ENCODE measurements around the gene FRMD8.

FRMD8 gene

GRCh38 chr11:65454311-65454695 is 67.9 kb downstream of the FRMD8 start:
- Histone ChIP-seq H3K4me3 (ENCODE audit: low read depth, low read length, poor library complexity, severe bottlenecking) (peak overlapping the region; percentile 78), H3K4me2 (ENCODE audit: low read length) (peak overlapping the region; percentile 97), H3K9ac (ENCODE audit: low read length) (peak overlapping the region; percentile 79), H3K4me1 (ENCODE audit: insufficient read depth, low read length, severe bottlenecking) (peaks cover 39% of the 10 kb centered on the region), H3F3A (ENCODE audit: insufficient read depth, low read length) (no peaks in the 10 kb centered on the region), H3K27me3 (ENCODE audit: insufficient read depth, low read length) (no peaks in the 10 kb centered on the region), H4K20me1 (ENCODE audit: insufficient read depth, low read length) (no peaks in the 10 kb centered on the region), H3K79me2 (ENCODE audit: insufficient read depth, low read length) (peaks cover 8% of the 10 kb centered on the region), H3K9me2 (ENCODE audit: low read depth, low read length) (no peaks in the 10 kb centered on the region), H3K9me3 (ENCODE audit: low read length) (no peaks in the 10 kb centered on the region), H3K36me3 (ENCODE audit: insufficient read depth, low read length) (peaks cover 10% of the 10 kb centered on the region), H3K27ac (ENCODE audit: low read depth, low read length, poor library complexity, severe bottlenecking) (peak overlapping the region; percentile 73), H2AFZ (ENCODE audit: low read length) (no peak overlapping the region)
- TF ChIP-seq CTCF (IDR thresholded peaks at IDR 0.05; ENCODE audit: low read length) (no peak), EZH2 (IDR thresholded peaks at IDR 0.05; ENCODE audit: borderline replicate concordance, low read length) (no peak)

- peak overlapping the region; percentile 78 for H3K4me3 ChIP-seq (ENCODE audit: low read depth, low read length, poor library complexity, severe bottlenecking)
- peaks cover 39% of the 10 kb centered on the region for H3K4me1 ChIP-seq (ENCODE audit: insufficient read depth, low read length, severe bottlenecking)
- no peak overlapping the region for H2AFZ ChIP-seq (ENCODE audit: low read length)
- peak overlapping the region; percentile 92 for H3K27ac ChIP-seq (ENCODE audit: low read depth, low read length, poor library complexity, severe bottlenecking)
- no peaks in the 10 kb centered on the region for H3K27me3 ChIP-seq (ENCODE audit: insufficient read depth, low read length)
- H3F3A ChIP-seq (ENCODE audit: insufficient read depth, low read length): no peaks in the 10 kb centered on the region
- peaks cover 8% of the 10 kb centered on the region for H3K79me2 ChIP-seq (ENCODE audit: insufficient read depth, low read length)
- H4K20me1 ChIP-seq (ENCODE audit: insufficient read depth, low read length): no peaks in the 10 kb centered on the region
- H3K9me3 ChIP-seq (ENCODE audit: low read length): no peaks in the 10 kb centered on the region
- H3K4me2 ChIP-seq (ENCODE audit: low read length): peak overlapping the region; percentile 97
- no peak for TF ChIP-seq EZH2 (IDR thresholded peaks at IDR 0.05; ENCODE audit: borderline replicate concordance, low read length)
- TF ChIP-seq CTCF (IDR thresholded peaks at IDR 0.05; ENCODE audit: low read length): peak; percentile 49
- peak overlapping the region; percentile 79 for H3K9ac ChIP-seq (ENCODE audit: low read length)
- no peaks in the 10 kb centered on the region for H3K9me2 ChIP-seq (ENCODE audit: low read depth, low read length)
- peaks cover 10% of the 10 kb centered on the region for H3K36me3 ChIP-seq (ENCODE audit: insufficient read depth, low read length)
These were observed 68.4 kb downstream of the FRMD8 start for GRCh38 chr11:65454696-65455456.

- Histone ChIP-seq H4K20me1 (ENCODE audit: insufficient read depth, low read length) (no peaks in the 10 kb centered on the region), H3K9me2 (ENCODE audit: low read depth, low read length) (no peaks in the 10 kb centered on the region), H3K9ac (ENCODE audit: low read length) (peak overlapping the region; percentile 77), H3K4me3 (ENCODE audit: low read depth, low read length, poor library complexity, severe bottlenecking) (peak overlapping the region; percentile 78), H3K27ac (ENCODE audit: low read depth, low read length, poor library complexity, severe bottlenecking) (peak overlapping the region; percentile 92), H3K4me1 (ENCODE audit: insufficient read depth, low read length, severe bottlenecking) (peaks cover 39% of the 10 kb centered on the region), H3K36me3 (ENCODE audit: insufficient read depth, low read length) (peaks cover 15% of the 10 kb centered on the region), H3F3A (ENCODE audit: insufficient read depth, low read length) (no peaks in the 10 kb centered on the region), H3K27me3 (ENCODE audit: insufficient read depth, low read length) (no peaks in the 10 kb centered on the region), H3K4me2 (ENCODE audit: low read length) (peak overlapping the region; percentile 97), H3K79me2 (ENCODE audit: insufficient read depth, low read length) (peaks cover 8% of the 10 kb centered on the region), H2AFZ (ENCODE audit: low read length) (no peak overlapping the region), H3K9me3 (ENCODE audit: low read length) (no peaks in the 10 kb centered on the region)
- TF ChIP-seq CTCF (IDR thresholded peaks at IDR 0.05; ENCODE audit: low read length): no peak
- TF ChIP-seq EZH2 (IDR thresholded peaks at IDR 0.05; ENCODE audit: borderline replicate concordance, low read length): no peak
These were observed 70.0 kb downstream of the FRMD8 start for GRCh38 chr11:65456418-65456817.

Measured in OCI-LY1 (cell line).